IMR-90 (cell line): ENCODE measurements around the gene SARS2. TPM values are rescaled to one million over a fixed set of nuclear protein-coding genes. Genes with fewer than 3 reads are reported as not detected.

Experiments used
- ATAC-seq: fragments of 200-7000 bp; cut with Tn5 transposase; 2 replicates; pipeline ENCODE4 v1.9.1; 2020; ENCODE audit warnings: low read depth, mild to moderate bottlenecking, moderate library complexity
- BruUV-seq: library from RNA; stranded (reverse); fragments of 400-500 nt; replicated peaks from 2 replicates; lab custom pipeline; 2021; lab: Mats Ljungman, UMichigan
- CTCF ChIA-PET: fragments of 300-600 bp; formaldehyde crosslinking; extraction: SDS; loops from one replicate; lab custom pipeline; 2021; ENCODE audit warnings: antibody characterized with exemption; lab: Yijun Ruan, JAX
- POLR2A ChIA-PET: fragments of 300-600 bp; sonication (Branson Sonifier 250); formaldehyde crosslinking; loops from one replicate; lab custom pipeline; 2022; ENCODE audit warnings: antibody characterized with exemption; ENCODE audit not compliant: unreplicated experiment; lab: Charles Lee
- DNase-seq: peaks from one replicate; pipeline ENCODE4 v3.0.0; 2013
- H2AFZ ChIP-seq: replicated peaks from 2 replicates; pipeline ENCODE3; 2013; ENCODE audit warnings: low read length, mild to moderate bottlenecking; ENCODE audit not compliant: poor library complexity
- H2AK5ac ChIP-seq: 2 replicates; pipeline ENCODE4 v1.6.1; 2013; ENCODE audit warnings: low read depth, low read length, inconsistent platforms
- H2AK9ac ChIP-seq: replicated peaks from 2 replicates; pipeline ENCODE3; 2013; ENCODE audit warnings: mild to moderate bottlenecking, low read depth, low read length, moderate library complexity; ENCODE audit not compliant: poor library complexity
- H2BK120ac ChIP-seq: 2 replicates; pipeline ENCODE4 v1.6.1; 2013; ENCODE audit warnings: low read depth, low read length, inconsistent platforms
- H2BK15ac ChIP-seq: 3 replicates; pipeline ENCODE4 v1.6.1; 2013; ENCODE audit warnings: low read depth, low read length, inconsistent platforms
- H2BK20ac ChIP-seq: 2 replicates; pipeline ENCODE4 v1.6.1; 2013; ENCODE audit warnings: low read depth, mild to moderate bottlenecking, inconsistent platforms, low read length, moderate library complexity
- H2BK5ac ChIP-seq: 2 replicates; pipeline ENCODE4 v1.6.1; 2013; ENCODE audit warnings: mild to moderate bottlenecking, low read depth, low read length, inconsistent platforms; ENCODE audit not compliant: poor library complexity, severe bottlenecking
- H3K14ac ChIP-seq: replicated peaks from 2 replicates; pipeline ENCODE4 v1.6.1; 2013; ENCODE audit warnings: low read depth, low read length, inconsistent platforms
- H3K18ac ChIP-seq: 2 replicates; pipeline ENCODE4 v1.6.1; 2013; ENCODE audit warnings: low read depth, low read length, control low read depth
- H3K23ac ChIP-seq: 2 replicates; pipeline ENCODE4 v1.6.1; 2013; ENCODE audit warnings: low read depth, low read length, inconsistent platforms
- H3K27ac ChIP-seq: 2 replicates; pipeline ENCODE4 v1.5.1; 2013; ENCODE audit warnings: mild to moderate bottlenecking, control low read depth, low read length; ENCODE audit not compliant: insufficient read depth
- H3K27me3 ChIP-seq: 2 replicates; pipeline ENCODE4 v1.6.1; 2013; ENCODE audit warnings: low read length; ENCODE audit not compliant: control insufficient read depth, insufficient read depth
- H3K36me3 ChIP-seq: 2 replicates; pipeline ENCODE4 v1.6.1; 2013; ENCODE audit warnings: low read length, mixed read lengths; ENCODE audit not compliant: control insufficient read depth, insufficient read depth
- H3K4ac ChIP-seq: 2 replicates; pipeline ENCODE4 v1.6.1; 2013; ENCODE audit warnings: low read depth, low read length, inconsistent platforms
- H3K4me1 ChIP-seq: 2 replicates; pipeline ENCODE4 v1.6.1; 2013; ENCODE audit warnings: low read length, mixed read lengths; ENCODE audit not compliant: control insufficient read depth, insufficient read depth
- H3K4me2 ChIP-seq: 2 replicates; pipeline ENCODE4 v1.6.1; 2013; ENCODE audit warnings: low read depth, mild to moderate bottlenecking, control low read depth, low read length, moderate library complexity
- H3K4me3 ChIP-seq: 2 replicates; pipeline ENCODE4 v1.5.1; 2013; ENCODE audit warnings: low read depth, mild to moderate bottlenecking, control low read depth, low read length, moderate library complexity; ENCODE audit not compliant: insufficient read depth
- H3K56ac ChIP-seq: 2 replicates; pipeline ENCODE4 v1.6.1; 2013; ENCODE audit warnings: low read length, inconsistent platforms; ENCODE audit not compliant: insufficient read depth; ENCODE audit errors: extremely low read depth
- H3K79me1 ChIP-seq, 2 experiments: 2 replicates each; pipeline ENCODE4 v1.6.1; 2013; ENCODE audit warnings: low read length in 2 of 2, inconsistent platforms in 1 of 2, low read depth in 1 of 2
- H3K9ac ChIP-seq: 2 replicates; pipeline ENCODE4 v1.6.1; 2013; ENCODE audit warnings: low read depth, low read length, control low read depth
- H3K9me1 ChIP-seq: 2 replicates; pipeline ENCODE4 v1.6.1; 2013; ENCODE audit warnings: low read length, inconsistent platforms; ENCODE audit not compliant: insufficient read depth
- H3K9me3 ChIP-seq: 2 replicates; pipeline ENCODE4 v1.6.1; 2013; ENCODE audit warnings: low read length; ENCODE audit not compliant: control insufficient read depth, insufficient read depth
- H4K20me1 ChIP-seq: 2 replicates; pipeline ENCODE4 v1.6.1; 2013; ENCODE audit warnings: low read length, inconsistent platforms; ENCODE audit not compliant: insufficient read depth
- H4K5ac ChIP-seq: 2 replicates; pipeline ENCODE4 v1.6.1; 2013; ENCODE audit warnings: mild to moderate bottlenecking, low read depth, low read length, control low read depth
- H4K8ac ChIP-seq, 2 experiments: 2 replicates each; pipeline ENCODE4 v1.6.1; 2013; ENCODE audit warnings: low read depth in 2 of 2, low read length in 2 of 2, control low read depth in 1 of 2, inconsistent platforms in 1 of 2
- H4K91ac ChIP-seq: 2 replicates; pipeline ENCODE4 v1.6.1; 2013; ENCODE audit warnings: low read depth, low read length, inconsistent platforms; ENCODE audit not compliant: insufficient read depth
- CHD1 ChIP-seq: IDR thresholded peaks from 2 replicates; pipeline ENCODE4 v1.6.1; 2012; ENCODE audit warnings: low read depth, low read length, improper control_type of control experiment
- FOS ChIP-seq: fragments of 150-350 bp; IDR thresholded peaks from 2 replicates; pipeline ENCODE4 v1.6.1; 2016; ENCODE audit warnings: low read depth, low read length
- POLR2A ChIP-seq: IDR thresholded peaks from 2 replicates; pipeline ENCODE4 v1.6.1; 2012; ENCODE audit warnings: mild to moderate bottlenecking, low read depth, low read length
- SMC3 ChIP-seq: fragments of 150-350 bp; IDR thresholded peaks from 2 replicates; pipeline ENCODE4 v1.6.1; 2016; ENCODE audit warnings: low read depth, mild to moderate bottlenecking, antibody characterized with exemption, low read length, moderate library complexity
- WGBS, 2 experiments: methylation state at CpG; one replicate each; pipeline versions ENCODE4 v1.1.5 to v1.1.7; 2013; ENCODE audit warnings: missing lambda C conversion rate in 2 of 2; ENCODE audit not compliant: insufficient read length in 1 of 2; ENCODE audit errors: extremely low coverage in 2 of 2; 5-methylcytosine and 5-hydroxymethylcytosine counted together
- dilution Hi-C: fragments of 300-500 bp; cut with HindIII; formaldehyde crosslinking; loops from one replicate; pipeline ENCODE4 v1.14.3; 2018; ENCODE audit warnings: low sequenced_read_pairs; ENCODE audit not compliant: unreplicated experiment
- in situ Hi-C: fragments of 300-500 bp; cut with MboI; formaldehyde crosslinking; loops from 3 replicates; pipeline ENCODE4 v1.14.3; 2019; ENCODE audit warnings: low sequenced_read_pairs, inconsistent platforms, mixed read lengths
- intact Hi-C: fragments of 100-400 bp; cut with micrococcal nuclease; formaldehyde crosslinking; loops from 2 replicates; pipeline ENCODE4 v1.10.0; 2022
- polyA plus RNA-seq, 3 experiments: library from polyadenylated mRNA; depleted of rRNA; stranded (reverse); fragments of >200 nt; gene quantifications; 2 replicates each; pipeline ENCODE4 v1.2.3, GENCODE V29; 2012; ENCODE audit warnings: low replicate concordance in 1 of 3
- total RNA-seq: library from RNA; depleted of rRNA; stranded (reverse); fragments of >200 nt; gene quantifications from 2 replicates; pipeline ENCODE4 v1.2.3, GENCODE V29; 2012
- TF ChIP-seq, protein P1 (sequence below): conservative IDR thresholded peaks from 2 replicates; pipeline ENCODE4 v1.5.1; 2012; ENCODE audit warnings: mild to moderate bottlenecking, low read depth, low read length, improper control_type of control experiment

SARS2 gene
- total and polyA plus RNA-seq, 2 of the 4 experiments (the other 2 are of a cell fraction) = 10.8 to 33.4 TPM

DNA sequence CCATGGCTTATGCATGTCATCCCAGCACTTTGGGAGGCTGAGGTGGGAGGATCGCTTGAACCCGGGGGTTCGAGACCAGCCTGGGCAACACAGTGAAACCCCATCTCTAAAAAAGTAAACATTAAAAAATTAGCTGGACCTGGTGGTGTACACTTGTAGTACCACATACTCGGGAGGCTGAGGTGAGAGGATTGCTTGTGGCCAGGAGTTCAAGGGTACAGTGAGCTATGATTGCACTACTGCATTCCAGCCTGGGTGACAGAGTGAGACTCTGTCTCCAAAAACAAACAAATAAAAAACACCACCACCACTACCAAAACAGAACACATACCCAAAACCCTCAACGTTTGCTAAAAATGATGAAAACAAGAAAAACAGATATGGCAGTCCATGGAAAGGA, 29.1 kb upstream of the SARS2 start:
- CTCF ChIA-PET = interaction anchor here (0.6 kb wide), 1 partner anchor 8 kb away, joined by 3 read pairs; no protein-coding TSS in a partner anchor
- no peak for TF ChIP-seq SMC3
- no peak for TF ChIP-seq FOS
- TF ChIP-seq CHD1 = no peak
- TF ChIP-seq, protein P1, sequence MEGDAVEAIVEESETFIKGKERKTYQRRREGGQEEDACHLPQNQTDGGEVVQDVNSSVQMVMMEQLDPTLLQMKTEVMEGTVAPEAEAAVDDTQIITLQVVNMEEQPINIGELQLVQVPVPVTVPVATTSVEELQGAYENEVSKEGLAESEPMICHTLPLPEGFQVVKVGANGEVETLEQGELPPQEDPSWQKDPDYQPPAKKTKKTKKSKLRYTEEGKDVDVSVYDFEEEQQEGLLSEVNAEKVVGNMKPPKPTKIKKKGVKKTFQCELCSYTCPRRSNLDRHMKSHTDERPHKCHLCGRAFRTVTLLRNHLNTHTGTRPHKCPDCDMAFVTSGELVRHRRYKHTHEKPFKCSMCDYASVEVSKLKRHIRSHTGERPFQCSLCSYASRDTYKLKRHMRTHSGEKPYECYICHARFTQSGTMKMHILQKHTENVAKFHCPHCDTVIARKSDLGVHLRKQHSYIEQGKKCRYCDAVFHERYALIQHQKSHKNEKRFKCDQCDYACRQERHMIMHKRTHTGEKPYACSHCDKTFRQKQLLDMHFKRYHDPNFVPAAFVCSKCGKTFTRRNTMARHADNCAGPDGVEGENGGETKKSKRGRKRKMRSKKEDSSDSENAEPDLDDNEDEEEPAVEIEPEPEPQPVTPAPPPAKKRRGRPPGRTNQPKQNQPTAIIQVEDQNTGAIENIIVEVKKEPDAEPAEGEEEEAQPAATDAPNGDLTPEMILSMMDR = no peak
- no peak for TF ChIP-seq POLR2A

More for the DNA sequence above, 29.1 kb upstream of the SARS2 start:
- no TSS peak for BruUV-seq
- ATAC-seq = no peak
- H2AK5ac ChIP-seq = no peak overlapping the region
- no peak overlapping the region for H2BK15ac ChIP-seq
- no peaks in the 10 kb centered on the region for H4K20me1 ChIP-seq
- H2AK9ac ChIP-seq = no peak overlapping the region
- H4K91ac ChIP-seq = no peak overlapping the region
- DNase-seq = no peak
- intact Hi-C loops = no loop called here
- H3K4me3 ChIP-seq = no peak overlapping the region
- POLR2A ChIA-PET = no interaction called here
- H3K4me1 ChIP-seq = no peaks in the 10 kb centered on the region
- no peak overlapping the region for H3K27ac ChIP-seq
- H3K79me1 ChIP-seq = peaks cover 0 to 7% of the 10 kb centered on the region in 2 experiments; a peak in 1 of 4 replicates
- no peak overlapping the region for H2BK5ac ChIP-seq
- no peak overlapping the region for H4K5ac ChIP-seq
- H3K23ac ChIP-seq = no peak overlapping the region
- no peak overlapping the region for H3K9ac ChIP-seq
- no peak overlapping the region for H3K18ac ChIP-seq
- no peak overlapping the region for H3K56ac ChIP-seq
- no peak overlapping the region for H2BK120ac ChIP-seq
- dilution Hi-C loops = no loop called here
- H3K9me1 ChIP-seq = no peaks in the 10 kb centered on the region; the same call in 1 of the 2 replicates
- no peak overlapping the region for H2AFZ ChIP-seq
- no peaks in the 10 kb centered on the region for H3K27me3 ChIP-seq
- H3K14ac ChIP-seq = no peak overlapping the region
- WGBS, 2 experiments = no CpG with 5 or more reads among the region's 5 CpGs
- H3K4me2 ChIP-seq = no peak overlapping the region
- in situ Hi-C loops = loop anchor here (10.0 kb wide), 1 partner anchor 365 kb away; the partner anchor contains the start of gene LRFN1
- H3K4ac ChIP-seq = no peak overlapping the region
- no peaks in the 10 kb centered on the region for H3K36me3 ChIP-seq
- no peak overlapping the region for H2BK20ac ChIP-seq
- no peaks in the 10 kb centered on the region for H3K9me3 ChIP-seq
- H4K8ac ChIP-seq = no peak overlapping the region
